SJSA1 (cell line): ENCODE data around the gene TEX29. TPM values are rescaled to one million over a fixed set of nuclear protein-coding genes. Genes with fewer than 3 reads are reported as not detected.

Source experiments
- DNase-seq, 2 experiments: peaks; one replicate each; pipeline ENCODE4 v3.0.0-alpha.2; 2015 to 2020; ENCODE audit warnings: low spot score in 2 of 2, low read depth in 1 of 2
- H3K27ac ChIP-seq: fragments of 250-450 bp; sonication (Bioruptor Pico); 2 replicates; pipeline ENCODE4 v1.5.1; 2020; ENCODE audit warnings: mild to moderate bottlenecking, moderate library complexity
- H3K27me3 ChIP-seq: fragments of 250-450 bp; sonication (Bioruptor Pico); replicated peaks from 2 replicates; pipeline ENCODE4 v1.5.1; 2020; ENCODE audit warnings: mild to moderate bottlenecking, moderate library complexity
- H3K36me3 ChIP-seq: fragments of 250-450 bp; sonication (Bioruptor Pico); 2 replicates; pipeline ENCODE4 v1.5.1; 2020; ENCODE audit warnings: mild to moderate bottlenecking
- H3K4me1 ChIP-seq: fragments of 250-450 bp; sonication (Bioruptor Pico); replicated peaks from 2 replicates; pipeline ENCODE4 v1.6.1; 2021; ENCODE audit warnings: mild to moderate bottlenecking
- H3K4me3 ChIP-seq: fragments of 250-450 bp; sonication (Bioruptor Pico); 2 replicates; pipeline ENCODE4 v1.5.1; 2020; ENCODE audit warnings: mild to moderate bottlenecking
- H3K9me3 ChIP-seq: fragments of 250-450 bp; sonication (Bioruptor Pico); replicated peaks from 2 replicates; pipeline ENCODE4 v1.5.1; 2020; ENCODE audit warnings: mild to moderate bottlenecking
- total RNA-seq: library from RNA; depleted of rRNA; stranded (reverse); fragments of >200 nt; shearing (Covaris generic); gene quantifications from 2 replicates; pipeline ENCODE4 v1.2.3, GENCODE V29; 2014; rRNA removed

The TEX29 gene
- total RNA-seq: 0.82 TPM in 1 of 2 replicates, not detected in the other

DNA sequence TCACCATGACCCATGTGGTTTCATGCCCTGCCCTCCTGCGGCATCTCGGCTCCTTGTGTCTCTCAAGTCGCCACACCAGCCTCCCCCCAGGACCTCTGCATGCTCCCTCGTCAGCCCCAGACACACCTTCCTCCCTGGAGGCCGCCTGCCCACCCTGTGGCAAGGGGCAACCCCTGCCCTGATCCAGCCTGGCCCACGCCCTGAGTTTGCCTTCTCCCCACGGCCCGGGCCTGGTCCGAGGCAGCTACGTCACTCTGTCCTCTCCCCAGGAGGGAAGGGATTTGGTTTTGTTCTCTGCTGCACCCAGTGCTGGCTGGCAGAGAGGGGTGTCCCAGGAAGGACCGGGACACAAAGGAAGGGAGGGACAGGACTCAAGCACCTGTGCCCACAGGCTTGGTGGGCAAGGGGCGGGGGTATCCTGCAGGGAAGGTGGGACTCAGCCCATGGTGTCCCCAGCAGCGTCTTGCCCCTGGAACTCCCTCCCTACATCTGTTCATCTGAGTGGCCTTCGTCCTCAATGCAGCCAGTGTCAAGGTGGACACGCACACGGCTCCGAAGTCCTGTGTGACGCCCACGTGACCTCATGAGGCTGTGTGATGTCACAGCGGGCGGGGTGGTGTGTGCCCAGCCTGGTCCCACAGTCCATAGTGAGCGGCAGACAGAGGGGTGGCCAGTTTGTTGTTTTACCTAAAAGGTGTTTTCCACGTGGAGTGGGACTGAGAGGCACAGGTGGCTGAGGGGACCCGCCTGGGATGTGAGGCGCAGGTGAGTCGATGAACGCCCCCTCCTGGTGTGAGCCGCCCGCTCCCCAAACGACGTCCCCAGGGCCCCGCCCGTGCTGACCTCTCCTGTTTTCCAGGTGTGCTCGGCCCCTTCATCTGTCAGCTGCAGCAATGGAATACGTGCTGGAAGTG, at the start of gene TEX29:
Gene TEX29, plus strand, starts transcription at position 645 of the 914 bp plus-strand sequence. Its CDS starts 249 bp downstream, at position 894.
- no peak within 1 kb of the TSS for H3K27ac ChIP-seq
- H3K4me3 ChIP-seq: no peak within 1 kb of the TSS
- peak in 1 of 2 experiments; percentile 64 for DNase-seq
- no peaks in the 10 kb centered on the region for H3K9me3 ChIP-seq
- H3K27me3 ChIP-seq: peaks cover 27% of the 10 kb centered on the region
- no peaks in the 10 kb centered on the region for H3K36me3 ChIP-seq
- peaks cover 9% of the 10 kb centered on the region for H3K4me1 ChIP-seq

DNA sequence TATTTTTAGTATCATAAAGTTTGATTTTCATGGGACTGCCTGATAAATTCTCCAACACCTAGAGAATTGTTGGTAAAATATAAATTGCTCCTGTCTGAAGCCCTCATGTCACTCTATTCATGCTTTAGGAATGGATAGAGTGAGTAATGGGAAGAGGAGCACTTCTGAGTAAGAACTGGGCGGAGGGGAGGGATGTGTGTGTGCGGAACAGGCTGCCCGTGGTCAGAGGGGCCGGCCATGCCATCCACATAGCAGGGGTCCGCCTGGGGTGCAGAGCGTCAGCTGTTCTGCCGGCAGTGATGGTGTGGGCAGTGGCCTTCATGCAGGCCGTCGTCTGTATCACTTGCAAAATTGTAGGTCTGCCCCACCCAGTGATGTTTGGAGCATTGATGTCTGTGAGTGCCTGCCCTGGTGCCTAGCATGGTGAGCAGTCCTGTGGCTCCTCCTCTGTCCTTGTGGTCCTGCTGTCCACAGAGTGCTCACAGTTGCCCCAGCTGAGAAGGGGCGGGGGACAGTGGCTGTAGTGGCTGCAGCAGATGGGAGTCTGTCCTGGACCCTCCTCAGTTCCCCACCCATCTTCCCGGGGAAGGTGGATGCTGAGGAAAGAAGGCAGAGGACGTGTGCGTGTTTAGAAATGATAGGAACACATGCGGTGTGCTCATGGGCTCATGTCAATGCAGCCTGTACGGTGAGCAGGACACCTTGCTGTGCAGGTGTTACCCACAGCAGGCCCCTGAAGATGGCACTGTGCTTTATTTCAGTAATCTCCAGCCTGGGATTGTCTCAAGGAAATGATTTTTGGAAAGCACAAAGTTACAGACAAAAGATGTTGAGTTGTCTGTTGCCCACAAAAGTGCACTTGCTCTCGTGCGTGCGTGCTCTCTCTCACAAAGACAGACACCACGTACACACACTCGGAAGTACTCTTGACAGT, 49.4 kb upstream of the TEX29 start:
- no peak overlapping the region for H3K27ac ChIP-seq
- H3K36me3 ChIP-seq: peaks cover 98% of the 10 kb centered on the region
- H3K4me1 ChIP-seq: peaks cover 16% of the 10 kb centered on the region
- no peaks in the 10 kb centered on the region for H3K27me3 ChIP-seq
- no peaks in the 10 kb centered on the region for H3K9me3 ChIP-seq
- peak in 1 of 2 experiments; percentile 56 for DNase-seq
- H3K4me3 ChIP-seq: no peak overlapping the region

DNA sequence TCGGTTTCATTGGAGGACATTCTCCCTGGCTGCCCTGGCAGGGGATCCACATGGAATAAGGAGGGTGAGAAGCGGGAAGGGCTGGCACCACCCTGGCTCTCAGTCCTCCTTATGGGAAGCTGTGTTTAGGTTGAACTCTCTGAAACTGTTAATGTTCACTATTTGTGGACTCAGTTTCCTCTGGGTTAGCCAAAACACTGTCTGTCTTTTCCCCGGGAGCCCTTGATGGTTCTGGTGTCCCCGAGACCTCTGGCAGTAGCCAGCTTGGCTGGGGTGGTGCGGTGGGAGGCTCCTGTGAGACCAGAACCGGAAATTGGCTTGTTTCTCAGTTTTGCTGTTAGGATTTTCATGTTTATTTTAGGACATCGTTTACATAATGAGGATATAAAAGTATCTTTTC, 48.3 kb upstream of the TEX29 start:
- no peaks in the 10 kb centered on the region for H3K9me3 ChIP-seq
- no peaks in the 10 kb centered on the region for H3K27me3 ChIP-seq
- no peak overlapping the region for H3K4me3 ChIP-seq
- no peak for DNase-seq
- no peak overlapping the region for H3K27ac ChIP-seq
- peaks cover 98% of the 10 kb centered on the region for H3K36me3 ChIP-seq
- peaks cover 16% of the 10 kb centered on the region for H3K4me1 ChIP-seq

DNA sequence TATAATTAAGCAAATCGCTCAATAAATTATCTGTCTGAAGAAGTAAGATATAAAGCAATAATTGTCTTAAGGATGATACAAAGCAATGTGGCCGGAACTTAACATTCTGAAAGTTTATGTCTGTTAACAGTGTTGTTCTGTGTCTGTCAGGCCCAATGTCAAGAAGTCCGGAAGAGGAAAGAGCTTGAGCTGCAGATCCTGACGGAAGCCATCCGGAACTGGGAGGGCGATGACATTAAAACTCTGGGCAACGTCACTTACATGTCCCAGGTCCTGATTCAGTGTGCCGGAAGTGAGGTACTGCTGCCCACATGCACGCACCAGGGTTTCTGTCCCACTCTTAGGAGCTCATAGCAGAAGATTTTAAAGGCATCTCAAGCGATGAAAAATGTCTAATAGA, 45.1 kb upstream of the TEX29 start:
- H3K4me1 ChIP-seq: peaks cover 18% of the 10 kb centered on the region
- no peak overlapping the region for H3K4me3 ChIP-seq
- H3K36me3 ChIP-seq: peaks cover 98% of the 10 kb centered on the region
- no peak overlapping the region for H3K27ac ChIP-seq
- DNase-seq: no peak
- no peaks in the 10 kb centered on the region for H3K27me3 ChIP-seq
- H3K9me3 ChIP-seq: no peaks in the 10 kb centered on the region

DNA sequence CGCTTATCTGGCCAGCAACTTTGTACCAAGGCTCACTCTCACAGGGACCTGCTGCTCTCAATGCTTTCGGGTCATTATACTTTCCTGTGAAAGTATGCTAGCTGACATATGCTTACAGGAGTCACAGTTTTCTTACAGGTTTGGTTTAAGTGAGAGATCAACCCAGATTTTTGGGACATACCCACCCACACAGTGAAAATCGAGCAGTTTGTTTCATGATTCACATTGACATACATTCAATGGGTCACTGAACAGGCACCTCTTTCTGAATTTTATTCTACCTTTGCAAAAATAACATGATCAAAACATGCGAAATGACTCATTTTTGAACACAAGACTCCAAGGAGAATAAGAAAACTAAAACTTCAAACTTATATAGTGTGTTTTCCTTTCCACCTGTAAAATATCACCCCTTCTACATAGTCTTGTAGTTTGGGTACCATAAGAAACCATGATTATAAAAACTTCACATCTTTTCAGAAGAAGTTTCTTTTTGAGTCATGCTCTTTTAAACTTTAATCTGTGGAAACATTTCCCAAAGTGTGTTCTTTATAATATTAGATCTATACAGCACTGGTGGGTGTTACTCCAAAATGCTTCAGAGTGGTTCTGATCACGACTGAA, 44.3 kb upstream of the TEX29 start:
- no peak overlapping the region for H3K4me3 ChIP-seq
- peaks cover 95% of the 10 kb centered on the region for H3K36me3 ChIP-seq
- no peak overlapping the region for H3K27ac ChIP-seq
- H3K27me3 ChIP-seq: no peaks in the 10 kb centered on the region
- peaks cover 16% of the 10 kb centered on the region for H3K4me1 ChIP-seq
- H3K9me3 ChIP-seq: no peaks in the 10 kb centered on the region
- DNase-seq: no peak

DNA sequence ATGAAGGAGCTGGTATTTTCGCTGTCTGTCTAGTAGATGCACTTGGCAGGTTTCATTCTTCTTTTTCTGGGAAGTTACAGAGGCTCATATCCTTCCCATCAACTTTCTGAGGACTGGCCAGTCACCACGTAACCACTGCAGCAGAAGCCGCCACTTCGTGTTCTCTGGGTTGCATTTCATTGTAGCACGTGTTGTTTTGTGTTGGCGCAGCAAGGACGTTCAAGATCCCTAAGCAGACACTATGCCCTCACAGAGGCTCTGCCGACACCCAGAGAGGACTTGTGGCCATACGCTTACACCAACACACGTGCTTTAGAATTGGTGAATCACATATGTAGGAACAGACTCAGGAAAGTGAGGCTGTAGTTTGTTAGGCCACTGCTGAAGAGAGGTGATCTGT, 42.2 kb upstream of the TEX29 start:
- Histone ChIP-seq H3K36me3 (peaks cover 89% of the 10 kb centered on the region), H3K27me3 (no peaks in the 10 kb centered on the region), H3K4me1 (peaks cover 36% of the 10 kb centered on the region), H3K9me3 (no peaks in the 10 kb centered on the region), H3K27ac (no peak overlapping the region), H3K4me3 (no peak overlapping the region)
- no peak for DNase-seq

- peaks cover 36% of the 10 kb centered on the region for H3K4me1 ChIP-seq
- H3K27me3 ChIP-seq: no peaks in the 10 kb centered on the region
- DNase-seq: no peak
- H3K27ac ChIP-seq: peak overlapping the region; percentile 93
- no peak overlapping the region for H3K4me3 ChIP-seq
- peaks cover 89% of the 10 kb centered on the region for H3K36me3 ChIP-seq
- H3K9me3 ChIP-seq: no peaks in the 10 kb centered on the region
These were observed 41.4 kb upstream of the TEX29 start for GRCh38 chr13:111278743-111279652.

DNA sequence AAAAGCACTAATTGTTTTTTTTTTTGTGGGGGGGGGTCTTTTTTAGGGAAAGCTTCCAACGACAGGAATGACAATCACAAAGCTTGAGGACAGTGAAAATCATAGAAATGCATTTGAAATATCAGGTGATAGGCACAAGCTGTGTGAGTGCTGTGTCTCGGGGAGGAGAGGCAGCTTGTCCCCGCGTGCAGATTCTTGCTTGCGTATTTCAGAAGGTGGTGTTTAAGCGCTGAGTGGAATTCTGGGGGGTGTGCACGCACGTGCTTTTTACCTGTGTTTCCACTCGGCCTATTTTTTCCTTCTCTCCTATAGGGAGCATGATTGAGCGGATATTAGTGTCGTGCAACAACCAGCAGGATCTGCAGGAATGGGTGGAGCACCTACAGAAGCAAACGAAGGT, 40.2 kb upstream of the TEX29 start:
- H3K9me3 ChIP-seq: no peaks in the 10 kb centered on the region
- H3K27ac ChIP-seq: peak overlapping the region; percentile 93
- H3K36me3 ChIP-seq: peaks cover 89% of the 10 kb centered on the region
- no peak overlapping the region for H3K4me3 ChIP-seq
- no peaks in the 10 kb centered on the region for H3K27me3 ChIP-seq
- DNase-seq: no peak
- peaks cover 36% of the 10 kb centered on the region for H3K4me1 ChIP-seq

DNA sequence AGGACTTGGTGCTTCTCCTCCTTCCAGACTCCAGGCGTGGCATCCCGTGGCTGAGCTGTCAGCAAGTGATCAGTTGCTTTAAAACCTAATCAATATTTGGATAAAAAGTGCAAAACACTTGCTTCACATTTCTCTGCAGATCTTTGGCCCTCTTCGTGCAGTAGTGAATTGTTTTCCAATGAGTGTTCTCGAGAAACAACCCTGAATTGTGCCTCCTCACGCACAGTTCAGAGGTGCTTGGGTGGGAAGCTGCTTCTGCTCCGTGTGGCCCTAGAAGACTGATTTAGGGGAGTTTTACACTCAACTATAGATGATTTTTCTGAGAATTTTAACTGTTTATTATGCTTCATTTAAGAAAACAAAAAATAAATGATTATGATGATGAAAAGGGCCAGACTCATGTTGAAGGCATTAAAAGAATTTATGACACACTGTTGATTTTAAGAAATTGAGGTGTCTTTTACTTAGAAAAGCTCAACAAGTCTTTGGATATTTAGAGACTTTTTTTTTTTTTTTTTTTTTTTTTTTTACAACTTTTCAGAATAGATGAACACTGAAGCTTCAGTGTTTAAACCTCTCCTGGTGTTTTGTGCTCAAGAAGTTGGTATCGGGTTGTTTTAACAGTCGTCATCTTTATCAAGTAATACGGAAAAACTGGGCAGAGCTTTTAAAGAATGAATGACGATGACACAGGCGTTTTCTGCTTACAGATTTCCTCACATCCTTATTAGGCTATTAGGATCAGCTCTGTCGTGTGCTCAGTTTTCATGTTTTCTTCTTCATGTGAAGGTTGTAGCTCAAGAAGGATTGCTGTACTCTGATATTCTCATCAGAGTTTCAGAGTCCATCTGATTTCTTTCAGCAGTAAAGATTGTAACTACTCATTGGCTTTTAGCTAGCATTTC, 39.5 kb upstream of the TEX29 start:
- H3K4me1 ChIP-seq: peaks cover 36% of the 10 kb centered on the region
- no peak overlapping the region for H3K4me3 ChIP-seq
- no peaks in the 10 kb centered on the region for H3K9me3 ChIP-seq
- DNase-seq: peak; percentile 95 to 99
- H3K36me3 ChIP-seq: peaks cover 89% of the 10 kb centered on the region
- no peaks in the 10 kb centered on the region for H3K27me3 ChIP-seq
- H3K27ac ChIP-seq: peak overlapping the region; percentile 93

DNA sequence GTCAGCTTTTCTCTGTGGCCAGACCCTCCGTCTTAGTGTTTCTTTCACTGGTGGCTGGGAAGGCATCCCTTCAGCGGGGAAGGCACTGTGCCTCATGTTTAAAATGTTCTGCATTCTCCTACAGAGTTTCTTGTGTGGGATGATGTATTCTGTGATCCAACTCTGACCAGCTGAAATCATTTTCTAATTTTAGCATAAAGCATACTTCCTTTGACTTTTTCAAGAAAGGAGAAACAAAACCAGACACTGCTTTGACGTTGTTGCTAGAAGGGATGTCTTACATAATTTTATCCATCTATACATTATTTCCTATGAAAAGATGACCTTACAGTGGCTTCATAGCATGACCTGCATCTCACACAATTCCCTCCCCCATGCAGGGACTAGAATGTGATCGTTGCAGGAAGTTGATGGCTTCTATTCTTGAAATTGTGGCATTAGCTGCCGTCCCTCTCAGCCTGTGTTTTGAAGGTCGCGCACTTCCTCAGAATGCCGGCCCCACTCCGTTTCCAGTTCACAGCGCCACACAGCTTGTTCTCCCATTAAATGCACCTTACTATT, 38.6 kb upstream of the TEX29 start:
- peaks cover 89% of the 10 kb centered on the region for H3K36me3 ChIP-seq
- H3K4me3 ChIP-seq: no peak overlapping the region
- H3K27ac ChIP-seq: peak overlapping the region; percentile 93
- peak; percentile 66 to 92 for DNase-seq
- no peaks in the 10 kb centered on the region for H3K27me3 ChIP-seq
- no peaks in the 10 kb centered on the region for H3K9me3 ChIP-seq
- H3K4me1 ChIP-seq: peaks cover 36% of the 10 kb centered on the region

DNA sequence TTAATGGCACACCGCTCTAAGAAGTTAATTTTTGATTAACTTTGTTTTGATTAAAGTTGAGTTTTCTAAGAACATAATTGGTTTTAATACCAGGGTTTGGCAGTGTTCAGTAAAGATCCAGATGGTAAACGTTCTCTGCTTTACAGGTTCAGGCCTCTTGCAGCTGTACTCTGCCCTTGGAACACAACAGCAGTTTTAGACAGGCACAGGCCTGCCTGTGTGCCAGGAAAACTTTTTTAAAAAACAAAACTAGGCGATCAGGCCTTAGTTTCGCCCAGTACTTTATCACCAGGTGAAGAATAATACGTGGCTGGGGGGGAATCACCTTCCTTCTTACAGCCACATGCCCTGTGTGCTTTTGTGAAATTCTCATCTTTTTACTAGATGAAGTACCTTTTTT, 38.0 kb upstream of the TEX29 start:
- DNase-seq: peak in 1 of 2 experiments; percentile 34
- no peaks in the 10 kb centered on the region for H3K9me3 ChIP-seq
- peak overlapping the region; percentile 93 for H3K27ac ChIP-seq
- H3K4me3 ChIP-seq: no peak overlapping the region
- H3K36me3 ChIP-seq: peaks cover 89% of the 10 kb centered on the region
- no peaks in the 10 kb centered on the region for H3K27me3 ChIP-seq
- peaks cover 36% of the 10 kb centered on the region for H3K4me1 ChIP-seq

GRCh38 chr13:111282997-111283396, 37.4 kb upstream of the TEX29 start:
- no peak for DNase-seq
- Histone ChIP-seq H3K4me3 (no peak overlapping the region), H3K27me3 (no peaks in the 10 kb centered on the region), H3K9me3 (no peaks in the 10 kb centered on the region), H3K27ac (peak overlapping the region; percentile 93), H3K36me3 (peaks cover 89% of the 10 kb centered on the region), H3K4me1 (peaks cover 36% of the 10 kb centered on the region)
